Hypothalamus (tissue), 51 donors: ENCODE data around the gene DNAJC4.
A peak's percentile ranks its signal among the peaks of the same experiment; 100 is the strongest.

Experiments used
- DNase-seq, 51 donors: peaks; one replicate each; lab custom pipeline; 2025; lab: John Stamatoyannopoulos, UW

DNAJC4 gene

DNA sequence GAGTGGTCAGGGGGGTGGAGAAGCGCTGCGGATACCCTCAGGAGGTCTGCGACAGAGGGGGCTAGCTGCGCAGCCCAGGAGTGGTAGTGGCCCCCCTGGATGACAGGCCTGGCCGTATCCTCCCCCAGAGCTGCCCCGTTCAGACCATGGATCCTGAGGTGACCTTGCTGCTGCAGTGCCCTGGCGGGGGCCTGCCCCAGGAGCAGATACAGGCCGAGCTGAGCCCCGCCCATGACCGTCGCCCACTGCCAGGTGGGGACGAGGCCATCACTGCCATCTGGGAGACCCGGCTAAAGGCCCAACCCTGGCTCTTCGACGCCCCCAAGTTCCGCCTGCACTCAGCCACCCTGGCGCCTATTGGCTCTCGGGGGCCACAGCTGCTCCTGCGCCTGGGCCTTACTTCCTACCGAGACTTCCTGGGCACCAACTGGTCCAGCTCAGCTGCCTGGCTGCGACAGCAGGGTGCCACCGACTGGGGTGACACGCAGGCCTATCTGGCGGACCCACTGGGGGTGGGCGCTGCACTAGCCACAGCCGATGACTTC, 3.8 kb upstream of the DNAJC4 start:
- peak in 19 of 51 donors; percentile 25 to 64 (median 43) for DNase-seq

GRCh38 chr11:64227405-64227956, 2.9 kb upstream of the DNAJC4 start:
- no peak for DNase-seq

- no peak for DNase-seq
These were observed 1.1 kb upstream of the DNAJC4 start for GRCh38 chr11:64229090-64229743.

- no peak for DNase-seq
These were observed 591 bp upstream of the DNAJC4 start for GRCh38 chr11:64229744-64230170.

DNA sequence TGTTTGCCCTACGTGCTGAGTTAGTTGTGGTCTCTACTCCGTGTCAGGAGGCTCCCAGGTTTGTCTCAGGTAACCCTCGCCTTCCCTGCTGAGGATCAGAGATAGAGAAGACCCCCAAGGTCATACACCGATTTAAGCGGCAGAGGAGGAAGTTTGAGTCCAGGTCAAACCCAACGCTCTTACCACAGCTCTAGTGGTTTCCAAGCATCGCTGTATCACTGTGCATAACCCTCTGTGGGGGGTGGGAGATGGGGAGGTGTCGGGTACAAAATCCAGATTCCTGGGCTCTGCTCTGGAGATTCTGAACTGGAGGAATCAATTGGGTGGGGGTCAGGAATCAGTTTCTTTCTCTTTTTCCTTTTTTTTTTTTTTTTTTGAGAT, 627 bp downstream of the DNAJC4 start:
- DNase-seq = no peak

- DNase-seq = no peak
These were observed 1.2 kb downstream of the DNAJC4 start for GRCh38 chr11:64231546-64231945.

- DNase-seq = no peak
These were observed 2.0 kb downstream of the DNAJC4 start for GRCh38 chr11:64232182-64232966.

GRCh38 chr11:64232967-64233315, 2.6 kb downstream of the DNAJC4 start:
- DNase-seq = no peak

GRCh38 chr11:64233913-64234586, 3.7 kb downstream of the DNAJC4 start, which contains the start of gene VEGFB:
Gene VEGFB (plus strand): TSS chr11:64234584. CDS start chr11:64234834, 250 bp downstream.
- DNase-seq = peak in 35 of 51 donors; percentile 19 to 82 (median 63)

DNA sequence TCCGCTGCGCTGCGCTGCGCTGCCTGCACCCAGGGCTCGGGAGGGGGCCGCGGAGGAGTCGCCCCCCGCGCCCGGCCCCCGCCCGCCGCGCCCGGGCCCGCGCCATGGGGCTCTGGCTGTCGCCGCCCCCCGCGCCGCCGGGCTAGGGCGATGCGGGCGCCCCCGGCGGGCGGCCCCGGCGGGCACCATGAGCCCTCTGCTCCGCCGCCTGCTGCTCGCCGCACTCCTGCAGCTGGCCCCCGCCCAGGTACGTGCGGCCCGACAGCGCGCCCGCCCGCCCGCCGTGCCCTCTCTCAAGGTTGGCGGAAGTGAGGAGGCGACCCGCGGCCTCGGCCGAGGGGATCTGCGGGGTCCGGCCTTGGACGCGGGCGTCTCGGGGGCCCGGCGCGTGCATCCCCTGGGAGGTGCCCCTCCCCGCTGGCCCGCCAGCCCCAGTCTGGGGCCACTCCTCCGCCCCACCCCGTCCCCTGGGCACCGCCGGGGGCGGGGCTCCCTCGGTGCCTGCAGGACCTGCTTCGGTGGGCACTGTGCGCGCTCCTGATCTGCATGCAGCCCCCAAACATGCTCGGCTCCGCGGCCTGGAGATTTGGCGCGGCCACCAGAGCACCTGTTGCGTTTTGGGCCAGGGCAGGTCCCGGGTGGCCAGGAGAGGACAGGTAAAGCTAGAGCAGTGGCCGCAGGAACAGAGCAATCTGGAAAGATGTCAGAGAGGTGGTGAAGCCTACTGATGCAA, 4.5 kb downstream of the DNAJC4 start:
- DNase-seq = peak in 11 of 51 donors; percentile 24 to 53 (median 33)

DNA sequence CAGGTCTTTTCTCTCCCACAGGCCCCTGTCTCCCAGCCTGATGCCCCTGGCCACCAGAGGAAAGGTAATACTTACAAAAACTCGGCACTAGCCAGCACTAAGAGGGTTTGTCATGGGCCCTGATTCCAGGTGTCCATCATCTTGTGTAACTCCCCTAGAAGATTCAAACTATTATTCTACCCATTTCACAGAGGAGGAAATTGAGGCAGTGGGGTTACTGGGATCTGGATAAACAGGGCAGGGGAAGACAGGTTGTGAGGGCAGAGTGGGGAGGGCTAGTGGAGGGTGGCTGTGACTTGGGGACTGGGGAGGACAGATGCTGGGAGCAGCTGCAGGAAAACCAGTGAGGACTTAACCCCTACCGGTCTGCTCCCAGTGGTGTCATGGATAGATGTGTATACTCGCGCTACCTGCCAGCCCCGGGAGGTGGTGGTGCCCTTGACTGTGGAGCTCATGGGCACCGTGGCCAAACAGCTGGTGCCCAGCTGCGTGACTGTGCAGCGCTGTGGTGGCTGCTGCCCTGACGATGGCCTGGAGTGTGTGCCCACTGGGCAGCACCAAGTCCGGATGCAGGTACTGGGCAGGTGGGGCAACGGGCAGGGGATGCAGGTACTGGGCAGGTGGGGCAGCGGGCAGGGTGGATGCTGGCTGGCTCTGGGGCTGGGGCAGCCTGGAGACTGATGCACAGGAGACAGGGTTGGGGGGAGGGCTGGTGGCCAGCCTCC, 5.3 kb downstream of the DNAJC4 start:
- DNase-seq = no peak

- no peak for DNase-seq
These were observed 7.2 kb downstream of the DNAJC4 start for GRCh38 chr11:64237484-64237951.

GRCh38 chr11:64238076-64238475, 7.7 kb downstream of the DNAJC4 start:
- no peak for DNase-seq

DNA sequence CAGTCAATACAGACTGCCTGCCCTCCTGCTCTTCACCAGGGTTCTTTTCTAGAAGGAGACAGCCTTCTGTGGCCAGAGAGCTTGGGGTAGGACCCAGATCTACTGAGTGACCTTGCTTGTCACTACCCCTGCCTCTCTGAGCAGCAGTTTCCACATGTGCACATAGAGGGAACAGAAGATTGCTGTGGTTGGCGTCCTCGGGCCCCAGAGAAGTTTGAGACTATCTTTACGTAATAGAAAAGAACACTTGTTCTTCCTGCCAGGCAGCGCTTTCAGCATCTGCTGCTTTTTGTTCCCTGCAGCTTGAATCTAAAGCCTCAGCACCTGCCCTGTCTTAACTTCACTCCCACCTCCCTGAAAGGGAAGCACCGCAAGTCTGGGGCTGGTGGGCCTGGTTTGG, 8.7 kb downstream of the DNAJC4 start:
- no peak for DNase-seq

DNA sequence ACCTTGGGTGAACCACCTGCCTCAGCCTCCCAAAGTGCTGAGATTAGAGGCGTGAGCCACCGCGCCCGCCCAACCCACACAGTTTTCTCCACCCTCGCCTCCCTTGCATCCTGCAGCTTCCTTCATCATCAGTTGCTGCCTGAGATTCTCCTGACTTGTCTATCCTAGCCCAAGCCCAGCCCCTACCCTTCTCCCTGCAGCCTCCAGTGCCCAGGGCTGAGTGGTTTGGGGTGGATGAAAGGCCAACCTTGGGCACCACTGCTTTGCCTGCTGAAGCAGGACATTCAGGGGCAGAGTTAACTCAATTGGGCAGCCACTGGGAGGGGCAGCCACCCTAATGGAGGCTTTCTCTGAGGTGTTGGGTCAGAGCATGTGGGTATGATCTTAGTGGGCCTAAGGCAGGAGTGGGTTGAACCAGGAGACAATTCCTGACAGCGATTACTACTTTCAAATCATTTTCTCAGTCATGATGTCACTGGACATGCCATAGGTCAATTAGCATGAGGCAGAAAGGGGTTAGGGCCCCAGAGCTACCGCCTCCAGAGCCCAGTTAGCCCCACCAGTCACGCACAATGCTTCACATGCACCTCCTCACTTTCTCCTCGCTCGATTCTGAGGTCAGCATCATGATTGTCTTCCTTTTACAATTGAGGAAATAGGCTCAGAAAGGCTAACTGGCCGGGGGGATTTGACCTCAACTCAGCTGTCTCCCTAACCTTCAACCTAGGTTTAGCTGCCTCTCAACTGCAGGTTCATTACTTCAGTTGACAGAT, 9.5 kb downstream of the DNAJC4 start:
- peak in 6 of 51 donors; percentile 21 to 49 (median 32) for DNase-seq

DNA sequence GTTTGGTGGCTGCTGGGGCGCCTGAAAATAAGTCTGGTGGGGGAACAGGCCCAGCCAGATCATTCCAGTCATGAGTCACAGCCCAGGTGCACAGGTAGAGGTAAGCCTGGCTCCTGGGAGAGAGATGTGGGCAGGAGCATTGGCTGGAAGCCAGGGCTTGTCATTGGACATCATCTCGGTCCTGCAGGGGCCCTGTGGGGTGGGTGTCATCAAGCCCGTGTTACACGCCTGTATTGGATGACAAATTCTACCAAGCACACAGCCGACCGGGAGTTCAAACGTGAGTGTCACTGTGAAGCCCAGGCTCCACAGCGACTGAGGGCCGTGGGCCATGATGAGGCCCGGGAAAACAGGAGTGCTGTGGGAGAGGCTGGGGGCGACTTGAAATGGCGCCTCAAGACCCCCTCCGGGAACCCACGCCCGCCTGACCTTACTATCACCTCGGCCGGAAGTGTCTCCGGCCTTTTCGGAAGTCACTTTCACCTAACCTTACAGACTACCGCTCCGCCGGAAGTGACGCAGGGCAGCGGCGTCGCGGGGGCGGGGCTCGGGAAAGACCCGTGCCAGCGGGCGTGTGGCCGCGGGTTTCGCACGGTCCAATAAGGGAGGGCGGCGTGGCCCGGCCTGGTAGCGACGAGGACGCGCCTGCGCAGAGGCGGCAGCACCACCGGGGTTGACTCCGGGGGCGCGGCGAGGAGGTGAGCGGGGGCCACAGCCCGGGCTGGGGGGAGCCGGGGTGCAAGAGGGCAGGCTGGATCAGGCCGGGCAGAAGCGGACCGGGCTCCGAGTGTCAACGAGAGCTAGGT, 10.3 kb downstream of the DNAJC4 start, which contains the start of gene FKBP2:
Gene FKBP2, plus strand, starts transcription at position 661 of the 806 bp plus-strand sequence. CDS start 1,293 bp downstream, outside the sequence.
- DNase-seq = peak; percentile 90 to 100 (median 98)

- DNase-seq = peak in 50 of 51 donors; percentile 93 to 100 (median 99)
These were observed 10.8 kb downstream of the DNAJC4 start for GRCh38 chr11:64241241-64241490.
